ENCODE data around the gene AQP12A. TPM values are rescaled to one million over a fixed set of nuclear protein-coding genes. Genes with fewer than 3 reads are reported as not detected.

Gene AQP12A
- total and polyA plus RNA-seq, 9 donors, result 0.27 to 1.4 (median 0.86) TPM; not detected in 2

- H3K27ac ChIP-seq (ENCODE audit: low read length), result no peak overlapping the region
- H3K36me3 ChIP-seq (ENCODE audit: control insufficient read depth, insufficient read depth, low read length), result no peaks in the 10 kb centered on the region
- H3K4me1 ChIP-seq (ENCODE audit: control insufficient read depth, insufficient read depth, low read length), result peaks cover 12% of the 10 kb centered on the region
- H3K4me3 ChIP-seq (ENCODE audit: low read length), result no peak overlapping the region
- H3K27me3 ChIP-seq (ENCODE audit: control insufficient read depth, insufficient read depth, low read length), result peaks cover 3% of the 10 kb centered on the region
- WGBS (ENCODE audit: insufficient coverage), result 63% methylated on average over 5 of the region's 7 CpGs
- no peak for DNase-seq
- H3K9me3 ChIP-seq (replicated peaks; ENCODE audit: control insufficient read depth, low read depth, low read length), result no peaks in the 10 kb centered on the region
Observed at GRCh38 chr2:240737958-240738357, 46.3 kb downstream of the AQP12A start.

DNA sequence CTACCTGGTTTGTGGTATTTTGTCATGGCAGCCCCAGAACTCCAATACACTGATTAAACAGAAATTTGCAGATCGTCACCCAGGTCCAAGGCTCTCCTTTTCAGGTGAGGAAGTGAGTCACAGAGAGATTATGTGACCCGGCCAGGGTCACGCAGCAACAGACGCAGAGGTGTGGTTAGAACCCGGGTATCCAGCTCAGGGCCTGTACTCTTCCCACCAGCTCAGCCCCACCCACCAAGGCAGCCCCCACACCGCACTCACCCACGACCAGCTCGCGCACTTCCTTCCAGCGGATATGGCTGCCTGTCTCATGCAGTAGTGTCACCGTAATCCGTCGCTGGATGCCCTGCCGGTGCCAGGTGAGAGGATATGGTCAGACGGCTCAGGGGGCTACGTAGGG lies 48.1 kb downstream of the AQP12A start:
- H3K27ac ChIP-seq (ENCODE audit: low read length), result no peak overlapping the region
- no peak overlapping the region for H3K4me3 ChIP-seq (ENCODE audit: low read length)
- H3K36me3 ChIP-seq (ENCODE audit: control insufficient read depth, insufficient read depth, low read length), result no peaks in the 10 kb centered on the region
- H3K27me3 ChIP-seq (ENCODE audit: control insufficient read depth, insufficient read depth, low read length), result peaks cover 3% of the 10 kb centered on the region
- H3K4me1 ChIP-seq (ENCODE audit: control insufficient read depth, insufficient read depth, low read length), result no peaks in the 10 kb centered on the region
- WGBS (ENCODE audit: insufficient coverage), result 82% methylated on average over 15 of the region's 16 CpGs
- DNase-seq, result no peak
- no peaks in the 10 kb centered on the region for H3K9me3 ChIP-seq (replicated peaks; ENCODE audit: control insufficient read depth, low read depth, low read length)

- no peak for DNase-seq
- WGBS (ENCODE audit: insufficient coverage), result 89% methylated on average over 17 of the region's 18 CpGs
- H3K27me3 ChIP-seq (ENCODE audit: control insufficient read depth, insufficient read depth, low read length), result peaks cover 3% of the 10 kb centered on the region
- no peak overlapping the region for H3K27ac ChIP-seq (ENCODE audit: low read length)
- no peaks in the 10 kb centered on the region for H3K36me3 ChIP-seq (ENCODE audit: control insufficient read depth, insufficient read depth, low read length)
- no peaks in the 10 kb centered on the region for H3K9me3 ChIP-seq (replicated peaks; ENCODE audit: control insufficient read depth, low read depth, low read length)
- H3K4me3 ChIP-seq (ENCODE audit: low read length), result no peak overlapping the region
- H3K4me1 ChIP-seq (ENCODE audit: control insufficient read depth, insufficient read depth, low read length), result no peaks in the 10 kb centered on the region
Observed at GRCh38 chr2:240741091-240741490, 49.4 kb downstream of the AQP12A start.

GRCh38 chr2:240742602-240743095 lies 51.0 kb downstream of the AQP12A start:
- Histone ChIP-seq H3K27me3 (ENCODE audit: control insufficient read depth, insufficient read depth, low read length) (peaks cover 3% of the 10 kb centered on the region), H3K27ac (ENCODE audit: low read length) (no peak overlapping the region), H3K9me3 (replicated peaks; ENCODE audit: control insufficient read depth, low read depth, low read length) (no peaks in the 10 kb centered on the region), H3K36me3 (ENCODE audit: control insufficient read depth, insufficient read depth, low read length) (no peaks in the 10 kb centered on the region), H3K4me1 (ENCODE audit: control insufficient read depth, insufficient read depth, low read length) (no peaks in the 10 kb centered on the region), H3K4me3 (ENCODE audit: low read length) (no peak overlapping the region)
- 81% methylated on average over 6 of the region's 13 CpGs for WGBS (ENCODE audit: insufficient coverage)
- DNase-seq, result no peak

DNA sequence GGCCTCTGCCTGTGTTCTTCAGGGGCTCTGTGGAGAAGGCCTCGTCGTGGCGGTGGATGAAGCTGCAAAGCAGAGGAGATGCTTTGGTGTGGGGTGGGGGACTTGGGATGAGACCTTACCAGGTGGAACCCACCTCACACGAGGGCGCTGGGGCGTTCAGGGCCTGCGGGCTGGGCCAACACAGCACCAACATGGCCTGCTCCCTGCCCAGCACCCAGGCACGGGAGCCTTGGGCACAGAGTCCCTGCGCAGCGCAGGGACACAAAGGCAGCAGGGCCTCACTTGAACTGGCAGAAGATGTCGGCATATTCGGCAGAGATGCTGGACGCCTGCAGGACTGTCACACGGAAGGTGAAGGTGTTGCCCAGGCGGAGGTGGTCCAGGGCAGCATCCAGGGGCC lies 53.8 kb downstream of the AQP12A start:
- Histone ChIP-seq H3K27me3 (ENCODE audit: control insufficient read depth, insufficient read depth, low read length) (no peaks in the 10 kb centered on the region), H3K9me3 (replicated peaks; ENCODE audit: control insufficient read depth, low read depth, low read length) (no peaks in the 10 kb centered on the region), H3K27ac (ENCODE audit: low read length) (no peak overlapping the region), H3K4me1 (ENCODE audit: control insufficient read depth, insufficient read depth, low read length) (no peaks in the 10 kb centered on the region), H3K4me3 (ENCODE audit: low read length) (no peak overlapping the region), H3K36me3 (ENCODE audit: control insufficient read depth, insufficient read depth, low read length) (no peaks in the 10 kb centered on the region)
- WGBS (ENCODE audit: insufficient coverage), result 92% methylated on average over 13 of the region's 15 CpGs
- no peak for DNase-seq

DNA sequence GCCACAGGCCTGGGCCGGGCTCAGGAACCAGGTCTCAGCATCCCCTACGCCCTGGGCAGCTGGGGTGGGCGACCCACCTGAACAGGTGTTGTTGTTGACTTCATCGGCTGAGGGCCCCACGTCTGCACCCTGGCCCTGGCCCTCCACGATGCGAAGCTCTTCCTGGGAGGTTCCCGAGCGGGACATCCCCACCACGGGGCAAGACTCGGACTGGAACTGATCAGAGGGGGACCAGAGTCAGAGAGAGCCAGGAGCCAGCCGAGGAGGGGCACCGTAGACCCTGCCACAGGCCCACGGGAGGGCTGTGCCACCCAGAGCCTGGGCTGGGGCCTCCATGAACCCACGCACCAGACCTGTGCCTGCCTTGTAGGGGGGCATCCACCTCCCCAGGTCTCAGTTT lies 54.3 kb downstream of the AQP12A start:
- no peaks in the 10 kb centered on the region for H3K9me3 ChIP-seq (replicated peaks; ENCODE audit: control insufficient read depth, low read depth, low read length)
- H3K27ac ChIP-seq (ENCODE audit: low read length), result no peak overlapping the region
- WGBS (ENCODE audit: insufficient coverage), result 87% methylated on average over 13 of the region's 15 CpGs
- DNase-seq, result no peak
- no peaks in the 10 kb centered on the region for H3K27me3 ChIP-seq (ENCODE audit: control insufficient read depth, insufficient read depth, low read length)
- no peaks in the 10 kb centered on the region for H3K4me1 ChIP-seq (ENCODE audit: control insufficient read depth, insufficient read depth, low read length)
- no peaks in the 10 kb centered on the region for H3K36me3 ChIP-seq (ENCODE audit: control insufficient read depth, insufficient read depth, low read length)
- no peak overlapping the region for H3K4me3 ChIP-seq (ENCODE audit: low read length)

DNA sequence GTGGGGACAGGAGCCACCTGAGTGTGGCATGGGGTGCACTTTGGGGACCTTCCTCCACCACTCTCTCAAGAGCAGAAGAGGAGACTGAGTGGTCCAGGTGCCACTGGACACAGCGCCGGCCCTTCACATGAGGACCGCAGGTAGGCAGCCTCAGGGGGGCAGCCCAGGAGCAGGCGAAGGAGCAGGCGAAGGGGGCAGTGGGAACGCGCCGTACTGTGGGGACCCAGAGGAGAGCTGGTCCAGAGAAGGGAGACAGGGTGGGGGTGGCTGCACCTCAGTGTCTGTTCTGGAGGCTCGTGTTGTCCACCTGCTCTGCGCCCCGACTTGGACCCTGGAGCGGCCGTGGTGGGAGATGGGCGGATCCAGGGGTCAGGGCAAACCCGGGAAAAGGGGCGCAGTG lies 55.0 kb downstream of the AQP12A start:
- Histone ChIP-seq H3K4me1 (ENCODE audit: control insufficient read depth, insufficient read depth, low read length) (no peaks in the 10 kb centered on the region), H3K27ac (ENCODE audit: low read length) (no peak overlapping the region), H3K4me3 (ENCODE audit: low read length) (no peak overlapping the region), H3K9me3 (replicated peaks; ENCODE audit: control insufficient read depth, low read depth, low read length) (no peaks in the 10 kb centered on the region), H3K27me3 (ENCODE audit: control insufficient read depth, insufficient read depth, low read length) (no peaks in the 10 kb centered on the region), H3K36me3 (ENCODE audit: control insufficient read depth, insufficient read depth, low read length) (no peaks in the 10 kb centered on the region)
- 93% methylated on average over 16 of the region's 16 CpGs for WGBS (ENCODE audit: insufficient coverage)
- no peak for DNase-seq

DNA sequence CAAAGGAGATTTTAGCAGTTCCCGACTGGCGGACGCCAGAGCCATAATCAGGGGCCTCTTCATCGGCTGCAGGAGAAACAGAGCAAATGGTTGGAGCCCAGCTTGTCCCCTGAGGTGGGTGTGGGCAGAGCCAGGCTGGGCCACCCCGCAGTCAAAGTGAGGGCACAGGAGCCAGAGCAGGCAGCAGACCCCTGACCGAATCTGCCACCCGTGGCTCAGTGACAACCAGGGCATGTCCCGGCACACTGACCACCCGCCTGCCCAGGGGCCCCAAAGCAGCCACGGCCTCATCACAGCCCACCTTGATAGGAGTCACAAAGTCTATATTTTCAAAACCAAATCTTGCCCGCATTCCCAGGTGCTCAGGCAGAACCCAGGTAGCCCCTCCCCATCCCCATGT lies 55.6 kb downstream of the AQP12A start:
- no peak for DNase-seq
- no peaks in the 10 kb centered on the region for H3K4me1 ChIP-seq (ENCODE audit: control insufficient read depth, insufficient read depth, low read length)
- 92% methylated on average over 11 of the region's 11 CpGs for WGBS (ENCODE audit: insufficient coverage)
- no peak overlapping the region for H3K4me3 ChIP-seq (ENCODE audit: low read length)
- H3K27ac ChIP-seq (ENCODE audit: low read length), result no peak overlapping the region
- H3K36me3 ChIP-seq (ENCODE audit: control insufficient read depth, insufficient read depth, low read length), result no peaks in the 10 kb centered on the region
- no peaks in the 10 kb centered on the region for H3K9me3 ChIP-seq (replicated peaks; ENCODE audit: control insufficient read depth, low read depth, low read length)
- no peaks in the 10 kb centered on the region for H3K27me3 ChIP-seq (ENCODE audit: control insufficient read depth, insufficient read depth, low read length)

Other genes starting within 250 kb of the AQP12A start
- gene ANKMY1, start 133.9 kb upstream of the AQP12A start, total RNA-seq, result 5.6 TPM
- gene ANKMY1, start 133.9 kb upstream of the AQP12A start, polyA plus RNA-seq (ENCODE audit: insufficient read depth in 1 of 8, insufficient read length in 8 of 8, low replicate concordance in 1 of 8), result 10 to 100 TPM in 1 of 8 donors, 1 to 10 TPM in 7; 5.2 to 10.8 (median 7.7) TPM
- gene DUSP28, start 131.5 kb upstream of the AQP12A start, total RNA-seq, result 10.7 TPM
- gene DUSP28, start 131.5 kb upstream of the AQP12A start, polyA plus RNA-seq (ENCODE audit: insufficient read depth in 1 of 8, insufficient read length in 8 of 8, low replicate concordance in 1 of 8), result 10 to 100 TPM in 4 of 8 donors, 1 to 10 TPM in 4; 6.6 to 13.5 (median 10.7) TPM
- gene RNPEPL1, start 123.4 kb upstream of the AQP12A start, total RNA-seq, result 13.6 TPM
- 10 to 100 TPM; 22.2 to 38.8 (median 33.0) TPM for gene RNPEPL1, start 123.4 kb upstream of the AQP12A start, polyA plus RNA-seq (ENCODE audit: insufficient read depth in 1 of 8, insufficient read length in 8 of 8, low replicate concordance in 1 of 8)
- gene CAPN10, start 105.1 kb upstream of the AQP12A start, total RNA-seq, result 18.9 TPM
- 10 to 100 TPM; 14.2 to 23.6 (median 17.1) TPM for gene CAPN10, start 105.1 kb upstream of the AQP12A start, polyA plus RNA-seq (ENCODE audit: insufficient read depth in 1 of 8, insufficient read length in 8 of 8, low replicate concordance in 1 of 8)
- gene GPR35, start 66.4 kb upstream of the AQP12A start, total RNA-seq, result 1.1 TPM
- gene GPR35, start 66.4 kb upstream of the AQP12A start, polyA plus RNA-seq (ENCODE audit: insufficient read depth in 1 of 8, insufficient read length in 8 of 8, low replicate concordance in 1 of 8), result 1 to 10 TPM in 5 of 8 donors, under 1 TPM in 3; 0.75 to 5.1 (median 1.9) TPM
- not detected for gene AQP12B, start 9.0 kb upstream of the AQP12A start, total RNA-seq
- 1 to 10 TPM in 4 of 8 donors, under 1 TPM in 4; 0.24 to 1.7 (median 1.0) TPM for gene AQP12B, start 9.0 kb upstream of the AQP12A start, polyA plus RNA-seq (ENCODE audit: insufficient read depth in 1 of 8, insufficient read length in 8 of 8, low replicate concordance in 1 of 8)
- gene KIF1A, start 128.4 kb downstream of the AQP12A start, total RNA-seq, result 7.3 TPM
- 1 to 10 TPM; 2.2 to 8.6 (median 4.6) TPM for gene KIF1A, start 128.4 kb downstream of the AQP12A start, polyA plus RNA-seq (ENCODE audit: insufficient read depth in 1 of 8, insufficient read length in 8 of 8, low replicate concordance in 1 of 8)
- gene AGXT, start 177.0 kb downstream of the AQP12A start, total RNA-seq, result 0.13 TPM
- under 1 TPM in 2 of 8 donors, not detected in 6; 0.19 to 0.30 TPM for gene AGXT, start 177.0 kb downstream of the AQP12A start, polyA plus RNA-seq (ENCODE audit: insufficient read depth in 1 of 8, insufficient read length in 8 of 8, low replicate concordance in 1 of 8)
- gene MAB21L4, start 204.3 kb downstream of the AQP12A start, total RNA-seq, result not detected
- gene MAB21L4, start 204.3 kb downstream of the AQP12A start, polyA plus RNA-seq (ENCODE audit: insufficient read depth in 1 of 8, insufficient read length in 8 of 8, low replicate concordance in 1 of 8), result 1 to 10 TPM in 1 of 8 donors, under 1 TPM in 4, not detected in 3; 0.06 to 2.4 (median 0.36) TPM
- gene CROCC2, start 214.5 kb downstream of the AQP12A start, total RNA-seq, result 0.04 TPM
- gene CROCC2, start 214.5 kb downstream of the AQP12A start, polyA plus RNA-seq (ENCODE audit: insufficient read depth in 1 of 8, insufficient read length in 8 of 8, low replicate concordance in 1 of 8), result under 1 TPM in 7 of 8 donors, not detected in 1; 0.11 to 0.50 (median 0.22) TPM

Data from muscle of leg (tissue), 11 donors.